SK-N-SH (cell line): ENCODE measurements around the gene EDIL3. TPM values are rescaled to one million over a fixed set of nuclear protein-coding genes. Genes with fewer than 3 reads are reported as not detected.

Experiments used
- CTCF ChIA-PET: fragments of 300-600, 350-600 bp; formaldehyde crosslinking; extraction: SDS; loops from one replicate; lab custom pipeline; 2021; lab: Yijun Ruan, JAX
- POLR2A ChIA-PET: fragments of 350-600 bp; sonication (Branson Sonifier 250); formaldehyde crosslinking; extraction: SDS; loops from one replicate; lab custom pipeline; 2020; ENCODE audit warnings: antibody characterized with exemption, inconsistent platforms; lab: Yijun Ruan, JAX
- DNase-seq: peaks from one replicate; pipeline ENCODE4 v3.0.0; 2012
- H2AFZ ChIP-seq: fragments of 200-600 bp; sonication (generic); 2 replicates; pipeline ENCODE4 v1.8.1; 2016; ENCODE audit warnings: antibody characterized with exemption, mild to moderate bottlenecking, low read depth
- H3F3A ChIP-seq: fragments of 200-600 bp; sonication (generic); replicated peaks from 2 replicates; pipeline ENCODE3; 2016; ENCODE audit warnings: antibody characterized with exemption, mild to moderate bottlenecking; ENCODE audit not compliant: insufficient read depth
- H3K27ac ChIP-seq, 2 experiments: fragments of 200-500 bp in 1 of 2; fragments of 200-600 bp in 1 of 2; sonication (Bioruptor generic) in 1 of 2; sonication (generic), shearing (Covaris generic) in 1 of 2; 2 replicates each; pipeline versions ENCODE4 v1.5.1 to v1.6.1; 2014 to 2016; ENCODE audit warnings: low read depth in 2 of 2, inconsistent platforms in 1 of 2, low read length in 1 of 2, mild to moderate bottlenecking in 1 of 2, mixed read lengths in 1 of 2
- H3K27me3 ChIP-seq: fragments of 200-600 bp; sonication (generic), shearing (Covaris generic); 2 replicates; pipeline ENCODE4 v1.6.1; 2016; ENCODE audit warnings: mixed run types; ENCODE audit not compliant: insufficient read depth
- H3K36me3 ChIP-seq, 2 experiments: fragments of 200-500 bp in 1 of 2; fragments of 200-600 bp in 1 of 2; sonication (Bioruptor generic) in 1 of 2; sonication (generic) in 1 of 2; replicated peaks in 1 of 2; 2 replicates each; pipeline versions ENCODE3 to v1.5.1; 2014 to 2016; ENCODE audit warnings: low read length in 1 of 2, mild to moderate bottlenecking in 1 of 2; ENCODE audit not compliant: insufficient read depth in 2 of 2, control insufficient read depth in 1 of 2
- H3K4me1 ChIP-seq, 2 experiments: fragments of 200-500 bp in 1 of 2; fragments of 200-600 bp in 1 of 2; sonication (Bioruptor generic) in 1 of 2; sonication (generic), shearing (Covaris generic) in 1 of 2; 2 replicates each; pipeline versions ENCODE4 v1.5.1 to v1.6.1; 2014 to 2016; ENCODE audit warnings: low read depth in 1 of 2, low read length in 1 of 2, mixed run types in 1 of 2; ENCODE audit not compliant: insufficient read depth in 2 of 2, control insufficient read depth in 1 of 2
- H3K4me2 ChIP-seq: fragments of 200-600 bp; sonication (generic), shearing (Covaris generic); 2 replicates; pipeline ENCODE4 v1.6.1; 2017; ENCODE audit warnings: mixed run types
- H3K4me3 ChIP-seq, 2 experiments: fragments of 200-500 bp in 1 of 2; fragments of 200-600 bp in 1 of 2; sonication (Bioruptor generic) in 1 of 2; sonication (generic), shearing (Covaris generic) in 1 of 2; 2 replicates each; pipeline versions ENCODE4 v1.5.1 to v1.8.1; 2014 to 2016; ENCODE audit warnings: low read depth in 2 of 2, inconsistent platforms in 1 of 2, low read length in 1 of 2, mild to moderate bottlenecking in 1 of 2, mixed read lengths in 1 of 2, moderate library complexity in 1 of 2
- H3K79me2 ChIP-seq: fragments of 200-600 bp; sonication (generic); 2 replicates; pipeline ENCODE4 v1.8.1; 2017; ENCODE audit warnings: mild to moderate bottlenecking; ENCODE audit not compliant: insufficient read depth
- H3K9ac ChIP-seq: fragments of 200-600 bp; sonication (generic); 2 replicates; pipeline ENCODE4 v1.6.1; 2017; ENCODE audit warnings: mixed run types
- H3K9me2 ChIP-seq: fragments of 200-600 bp; sonication (generic); 2 replicates; pipeline ENCODE4 v1.6.1; 2017; ENCODE audit warnings: mixed run types
- H3K9me3 ChIP-seq: fragments of 200-600 bp; sonication (generic); 2 replicates; pipeline ENCODE4 v1.6.1; 2017; ENCODE audit warnings: mixed run types, mild to moderate bottlenecking, moderate library complexity
- H4K20me1 ChIP-seq: fragments of 200-600 bp; sonication (generic); 2 replicates; pipeline ENCODE4 v1.6.1; 2017; ENCODE audit warnings: mild to moderate bottlenecking, mixed run types; ENCODE audit not compliant: insufficient read depth
- CHD2 ChIP-seq: fragments of 150-350 bp; IDR thresholded peaks from 2 replicates; pipeline ENCODE4 v1.6.1; 2018; ENCODE audit warnings: low read length; ENCODE audit not compliant: partially characterized antibody
- ELF1 ChIP-seq: IDR thresholded peaks from 2 replicates; pipeline ENCODE4 v1.4.0; 2012
- EP300 ChIP-seq, 2 experiments: IDR thresholded peaks; 2 replicates each; pipeline versions ENCODE4 v1.4.0 to v1.6.1; 2012; ENCODE audit warnings: borderline replicate concordance in 1 of 2, low read depth in 1 of 2, low read length in 1 of 2
- FOSL2 ChIP-seq: IDR thresholded peaks from 2 replicates; pipeline ENCODE4 v1.4.0; 2012; ENCODE audit warnings: low read depth, mild to moderate bottlenecking, moderate library complexity, borderline replicate concordance
- FOXM1 ChIP-seq: IDR thresholded peaks from 2 replicates; pipeline ENCODE4 v1.4.0; 2012; ENCODE audit warnings: low read depth, mild to moderate bottlenecking
- GATA2 ChIP-seq: sonication (generic); formaldehyde crosslinking; IDR thresholded peaks from 2 replicates; pipeline ENCODE4 v1.5.0; 2020; ENCODE audit warnings: mild to moderate bottlenecking, missing genetic modification reagents
- JUND ChIP-seq: IDR thresholded peaks from 2 replicates; pipeline ENCODE4 v1.4.0; 2012
- MXI1 ChIP-seq: IDR thresholded peaks from 2 replicates; pipeline ENCODE4 v1.6.1; 2012; ENCODE audit warnings: mild to moderate bottlenecking, low read depth, low read length, improper control_type of control experiment
- POLR2AphosphoS5 ChIP-seq: IDR thresholded peaks from 2 replicates; pipeline ENCODE4 v1.6.1; 2012; ENCODE audit warnings: low read depth, low read length
- RAD21 ChIP-seq: IDR thresholded peaks from 2 replicates; pipeline ENCODE4 v1.6.1; 2012; ENCODE audit warnings: mild to moderate bottlenecking, low read length
- RXRA ChIP-seq: IDR thresholded peaks from 2 replicates; pipeline ENCODE4 v1.4.0; 2012; ENCODE audit warnings: low read depth, mild to moderate bottlenecking, borderline replicate concordance
- TAF1 ChIP-seq: IDR thresholded peaks from 2 replicates; pipeline ENCODE4 v1.6.1; 2012; ENCODE audit warnings: low read depth, mild to moderate bottlenecking, low read length, moderate library complexity, borderline replicate concordance
- TCF12 ChIP-seq: IDR thresholded peaks from 2 replicates; pipeline ENCODE4 v1.4.0; 2012
- YY1 ChIP-seq: IDR thresholded peaks from 2 replicates; pipeline ENCODE4 v1.4.0; 2012; ENCODE audit warnings: low read depth, mild to moderate bottlenecking
- WGBS: methylation state at CpG from one replicate; pipeline ENCODE4 v1.1.6; 2017; ENCODE audit warnings: low lambda C conversion rate; 5-methylcytosine and 5-hydroxymethylcytosine counted together
- polyA plus RNA-seq, 3 experiments: library from polyadenylated mRNA; depleted of rRNA; stranded (reverse); fragments of >200 nt; gene quantifications; 2 replicates each; pipeline ENCODE4 v1.2.3, GENCODE V29; 2012
- TF ChIP-seq, protein P1 (sequence below): fragments of 200-600 bp; sonication (generic); IDR thresholded peaks from 2 replicates; pipeline ENCODE4 v1.6.1; 2017; ENCODE audit warnings: antibody characterized with exemption, mild to moderate bottlenecking, moderate library complexity
- TF ChIP-seq, protein P2 (sequence below): IDR thresholded peaks from 2 replicates; pipeline ENCODE4 v1.4.0; 2012; ENCODE audit warnings: low read depth, borderline replicate concordance
- TF ChIP-seq, protein P3 (sequence below): fragments of 150-350 bp; IDR thresholded peaks from 2 replicates; pipeline ENCODE4 v1.6.1; 2016; ENCODE audit warnings: mild to moderate bottlenecking, low read depth, low read length
- TF ChIP-seq, protein P4 (sequence below): fragments of 150-350 bp; IDR thresholded peaks from 2 replicates; pipeline ENCODE4 v1.6.1; 2017; ENCODE audit warnings: antibody characterized with exemption, low read length, low read depth, borderline replicate concordance
- TF ChIP-seq, protein P5 (sequence below): IDR thresholded peaks from 2 replicates; pipeline ENCODE4 v1.4.0; 2012; ENCODE audit warnings: low read depth
- TF ChIP-seq, protein P6 (sequence below): IDR thresholded peaks from 2 replicates; pipeline ENCODE4; 2012

Gene EDIL3
- polyA plus RNA-seq, 1 of the 3 experiments (the other 2 are of a cell fraction), result 51.5 TPM

DNA sequence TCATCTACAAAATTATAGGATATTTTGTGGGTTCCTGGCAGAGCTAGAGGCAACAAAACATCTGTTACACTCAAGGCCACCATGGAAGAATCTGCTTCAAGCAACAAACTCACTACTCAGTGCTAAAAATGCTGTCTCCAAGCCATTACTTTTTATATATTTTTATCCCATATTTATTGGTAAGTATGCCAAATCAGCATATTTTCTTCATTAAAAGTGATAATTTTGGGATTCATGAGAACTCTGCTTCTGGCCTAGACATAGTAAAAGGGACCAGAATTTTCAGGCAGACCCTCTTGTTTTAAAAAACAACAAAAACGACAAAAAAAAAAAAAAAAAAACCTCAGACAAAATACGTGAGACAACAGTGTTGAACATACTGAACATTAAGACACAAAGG, 236.0 kb downstream of the EDIL3 start (continued):
- TF ChIP-seq GATA2 (CRISPR knock-in tag) (no peak), MXI1 (no peak)

DNA sequence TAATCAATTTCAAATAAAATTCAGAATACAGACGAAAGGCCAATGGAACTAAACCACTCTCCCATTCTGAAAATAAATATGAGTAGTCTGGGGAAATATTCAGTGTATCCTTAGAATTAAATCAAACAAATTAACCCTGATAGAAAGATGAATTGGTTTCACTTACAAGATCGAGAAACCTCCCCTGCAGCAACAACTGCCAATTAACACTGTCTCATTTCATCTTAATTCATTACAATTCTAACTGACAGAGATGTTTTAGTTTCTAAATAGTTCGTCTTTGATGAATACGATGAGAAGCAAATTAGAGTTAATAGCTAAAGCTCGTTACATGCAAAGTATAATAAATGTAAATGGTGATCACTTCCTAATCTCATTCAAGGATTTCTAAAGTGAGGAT, 247.1 kb downstream of the EDIL3 start:
- Histone ChIP-seq H3K9ac (no peak overlapping the region), H3K4me1 (no peaks in the 10 kb centered on the region), H3K4me3 (no peak overlapping the region), H3F3A (peaks cover 6% of the 10 kb centered on the region), H2AFZ (no peak overlapping the region), H3K27ac (no peak overlapping the region), H3K4me2 (no peak overlapping the region), H4K20me1 (no peaks in the 10 kb centered on the region), H3K27me3 (no peaks in the 10 kb centered on the region), H3K9me2 (no peaks in the 10 kb centered on the region), H3K9me3 (no peaks in the 10 kb centered on the region), H3K79me2 (no peaks in the 10 kb centered on the region; the same call in 1 of the 2 replicates), H3K36me3 (peaks cover 2 to 27% of the 10 kb centered on the region in 2 experiments)
- WGBS, result 84% methylated on average over 5 of the region's 5 CpGs
- ChIA-PET POLR2A (no interaction called here), CTCF (interaction anchor here (1.5 kb wide), 1 partner anchor 54 kb away, joined by 4 read pairs; no protein-coding TSS in a partner anchor)
- DNase-seq, result no peak
- no peak for TF ChIP-seq RXRA
- TF ChIP-seq JUND, result no peak
- TF ChIP-seq MXI1, result no peak
- TF ChIP-seq GATA2 (CRISPR knock-in tag), result no peak
- TF ChIP-seq, protein P1, sequence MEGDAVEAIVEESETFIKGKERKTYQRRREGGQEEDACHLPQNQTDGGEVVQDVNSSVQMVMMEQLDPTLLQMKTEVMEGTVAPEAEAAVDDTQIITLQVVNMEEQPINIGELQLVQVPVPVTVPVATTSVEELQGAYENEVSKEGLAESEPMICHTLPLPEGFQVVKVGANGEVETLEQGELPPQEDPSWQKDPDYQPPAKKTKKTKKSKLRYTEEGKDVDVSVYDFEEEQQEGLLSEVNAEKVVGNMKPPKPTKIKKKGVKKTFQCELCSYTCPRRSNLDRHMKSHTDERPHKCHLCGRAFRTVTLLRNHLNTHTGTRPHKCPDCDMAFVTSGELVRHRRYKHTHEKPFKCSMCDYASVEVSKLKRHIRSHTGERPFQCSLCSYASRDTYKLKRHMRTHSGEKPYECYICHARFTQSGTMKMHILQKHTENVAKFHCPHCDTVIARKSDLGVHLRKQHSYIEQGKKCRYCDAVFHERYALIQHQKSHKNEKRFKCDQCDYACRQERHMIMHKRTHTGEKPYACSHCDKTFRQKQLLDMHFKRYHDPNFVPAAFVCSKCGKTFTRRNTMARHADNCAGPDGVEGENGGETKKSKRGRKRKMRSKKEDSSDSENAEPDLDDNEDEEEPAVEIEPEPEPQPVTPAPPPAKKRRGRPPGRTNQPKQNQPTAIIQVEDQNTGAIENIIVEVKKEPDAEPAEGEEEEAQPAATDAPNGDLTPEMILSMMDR, result no peak
- TF ChIP-seq TAF1, result no peak

DNA sequence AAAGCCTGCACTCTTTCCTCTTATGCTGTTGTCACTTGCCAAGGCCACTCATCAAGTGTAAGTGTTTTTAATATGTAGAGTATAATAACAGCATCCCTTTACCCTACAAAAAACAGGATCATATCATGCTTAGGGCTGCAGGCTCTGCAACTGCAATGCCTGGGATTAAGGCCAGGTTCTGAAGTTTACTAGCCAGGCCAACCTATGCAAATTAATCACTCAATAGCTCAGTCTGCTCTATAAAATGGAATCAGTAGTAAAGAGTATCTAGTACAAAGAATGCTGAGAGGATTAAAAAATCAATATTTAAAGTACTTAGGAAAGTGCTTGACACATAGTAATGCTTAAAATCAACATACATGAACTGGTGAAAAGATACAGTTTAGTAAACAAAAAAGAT, 253.3 kb downstream of the EDIL3 start:
- Histone ChIP-seq H3F3A (peaks cover 4% of the 10 kb centered on the region), H3K36me3 (peaks cover 12 to 35% of the 10 kb centered on the region in 2 experiments), H3K4me1 (no peaks in the 10 kb centered on the region; a peak in 1 of 4 replicates), H3K4me2 (no peak overlapping the region), H4K20me1 (no peaks in the 10 kb centered on the region), H3K27me3 (no peaks in the 10 kb centered on the region), H3K4me3 (no peak overlapping the region), H3K9ac (no peak overlapping the region), H3K9me3 (no peaks in the 10 kb centered on the region), H2AFZ (no peak overlapping the region), H3K27ac (no peak overlapping the region), H3K9me2 (no peaks in the 10 kb centered on the region), H3K79me2 (no peaks in the 10 kb centered on the region)
- ChIA-PET POLR2A (no interaction called here), CTCF (no interaction called here)
- DNase-seq, result no peak
- TF ChIP-seq YY1 (no peak), TAF1 (no peak), ELF1 (no peak), JUND (no peak), GATA2 (CRISPR knock-in tag) (no peak), RAD21 (no peak), POLR2AphosphoS5 (no peak), CHD2 (no peak), FOSL2 (no peak), EP300 (IDR thresholded peaks at IDR 0.05; ENCODE audit: borderline replicate concordance in 1 of 2, low read depth in 1 of 2, low read length in 1 of 2) (no peak), FOXM1 (no peak), TCF12 (no peak)
- TF ChIP-seq, protein P2, sequence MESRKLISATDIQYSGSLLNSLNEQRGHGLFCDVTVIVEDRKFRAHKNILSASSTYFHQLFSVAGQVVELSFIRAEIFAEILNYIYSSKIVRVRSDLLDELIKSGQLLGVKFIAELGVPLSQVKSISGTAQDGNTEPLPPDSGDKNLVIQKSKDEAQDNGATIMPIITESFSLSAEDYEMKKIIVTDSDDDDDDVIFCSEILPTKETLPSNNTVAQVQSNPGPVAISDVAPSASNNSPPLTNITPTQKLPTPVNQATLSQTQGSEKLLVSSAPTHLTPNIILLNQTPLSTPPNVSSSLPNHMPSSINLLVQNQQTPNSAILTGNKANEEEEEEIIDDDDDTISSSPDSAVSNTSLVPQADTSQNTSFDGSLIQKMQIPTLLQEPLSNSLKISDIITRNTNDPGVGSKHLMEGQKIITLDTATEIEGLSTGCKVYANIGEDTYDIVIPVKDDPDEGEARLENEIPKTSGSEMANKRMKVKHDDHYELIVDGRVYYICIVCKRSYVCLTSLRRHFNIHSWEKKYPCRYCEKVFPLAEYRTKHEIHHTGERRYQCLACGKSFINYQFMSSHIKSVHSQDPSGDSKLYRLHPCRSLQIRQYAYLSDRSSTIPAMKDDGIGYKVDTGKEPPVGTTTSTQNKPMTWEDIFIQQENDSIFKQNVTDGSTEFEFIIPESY, result no peak
- TF ChIP-seq, protein P3, sequence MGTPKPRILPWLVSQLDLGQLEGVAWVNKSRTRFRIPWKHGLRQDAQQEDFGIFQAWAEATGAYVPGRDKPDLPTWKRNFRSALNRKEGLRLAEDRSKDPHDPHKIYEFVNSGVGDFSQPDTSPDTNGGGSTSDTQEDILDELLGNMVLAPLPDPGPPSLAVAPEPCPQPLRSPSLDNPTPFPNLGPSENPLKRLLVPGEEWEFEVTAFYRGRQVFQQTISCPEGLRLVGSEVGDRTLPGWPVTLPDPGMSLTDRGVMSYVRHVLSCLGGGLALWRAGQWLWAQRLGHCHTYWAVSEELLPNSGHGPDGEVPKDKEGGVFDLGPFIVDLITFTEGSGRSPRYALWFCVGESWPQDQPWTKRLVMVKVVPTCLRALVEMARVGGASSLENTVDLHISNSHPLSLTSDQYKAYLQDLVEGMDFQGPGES, result no peak
- TF ChIP-seq, protein P4, sequence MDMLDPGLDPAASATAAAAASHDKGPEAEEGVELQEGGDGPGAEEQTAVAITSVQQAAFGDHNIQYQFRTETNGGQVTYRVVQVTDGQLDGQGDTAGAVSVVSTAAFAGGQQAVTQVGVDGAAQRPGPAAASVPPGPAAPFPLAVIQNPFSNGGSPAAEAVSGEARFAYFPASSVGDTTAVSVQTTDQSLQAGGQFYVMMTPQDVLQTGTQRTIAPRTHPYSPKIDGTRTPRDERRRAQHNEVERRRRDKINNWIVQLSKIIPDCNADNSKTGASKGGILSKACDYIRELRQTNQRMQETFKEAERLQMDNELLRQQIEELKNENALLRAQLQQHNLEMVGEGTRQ, result no peak
- TF ChIP-seq, protein P5, sequence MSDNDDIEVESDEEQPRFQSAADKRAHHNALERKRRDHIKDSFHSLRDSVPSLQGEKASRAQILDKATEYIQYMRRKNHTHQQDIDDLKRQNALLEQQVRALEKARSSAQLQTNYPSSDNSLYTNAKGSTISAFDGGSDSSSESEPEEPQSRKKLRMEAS, result no peak
- TF ChIP-seq, protein P6, sequence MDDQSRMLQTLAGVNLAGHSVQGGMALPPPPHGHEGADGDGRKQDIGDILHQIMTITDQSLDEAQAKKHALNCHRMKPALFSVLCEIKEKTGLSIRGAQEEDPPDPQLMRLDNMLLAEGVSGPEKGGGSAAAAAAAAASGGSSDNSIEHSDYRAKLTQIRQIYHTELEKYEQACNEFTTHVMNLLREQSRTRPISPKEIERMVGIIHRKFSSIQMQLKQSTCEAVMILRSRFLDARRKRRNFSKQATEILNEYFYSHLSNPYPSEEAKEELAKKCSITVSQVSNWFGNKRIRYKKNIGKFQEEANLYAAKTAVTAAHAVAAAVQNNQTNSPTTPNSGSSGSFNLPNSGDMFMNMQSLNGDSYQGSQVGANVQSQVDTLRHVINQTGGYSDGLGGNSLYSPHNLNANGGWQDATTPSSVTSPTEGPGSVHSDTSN, result no peak
